ENCODE measurements around the gene LIPK. TPM values are rescaled to one million over a fixed set of nuclear protein-coding genes. Genes with fewer than 3 reads are reported as not detected.

LIPK gene
- total RNA-seq, 4 donors from 2014 or later: not detected

DNA sequence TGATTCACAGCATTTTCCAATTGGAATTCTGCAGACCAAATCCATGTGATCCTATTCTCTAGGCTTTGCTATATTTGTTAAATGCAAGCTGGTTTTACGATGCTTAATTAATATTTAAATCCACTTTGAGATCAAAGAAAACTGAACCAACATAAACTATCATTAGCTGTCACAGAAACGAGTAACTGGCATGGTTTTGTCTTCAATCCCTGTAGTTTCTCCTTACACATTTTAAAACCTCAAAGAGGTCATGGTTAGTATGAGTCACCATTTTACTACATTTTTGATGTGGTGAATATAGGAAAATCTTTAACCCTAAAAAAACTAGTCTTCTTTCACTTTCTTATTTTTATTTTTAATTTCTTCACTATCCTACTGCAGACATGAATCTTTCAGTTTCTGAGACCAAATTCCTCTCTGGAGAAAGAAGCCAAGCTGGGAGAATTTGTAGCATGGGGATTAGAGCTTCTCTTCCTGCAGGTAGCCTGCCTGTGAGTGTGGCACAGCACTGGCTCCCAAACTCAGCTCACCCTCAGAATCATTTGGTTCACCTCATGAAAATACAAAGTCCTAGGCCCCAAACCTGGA lies 87.8 kb downstream of the LIPK start:
- Histone ChIP-seq H3K9me3 (no peaks in the 10 kb centered on the region), H3K36me3 (no peaks in the 10 kb centered on the region), H3K4me3 (no peak overlapping the region), H3K27me3 (no peaks in the 10 kb centered on the region), H3K4me1 (no peaks in the 10 kb centered on the region), H3K27ac (no peak overlapping the region)
- TF ChIP-seq POLR2A (IDR thresholded peaks at IDR 0.05) (no peak), CTCF (IDR thresholded peaks at IDR 0.05 in 4 of 5, conservative IDR thresholded peaks at IDR 0.05 in 1 of 5) (no peak)
- in situ Hi-C loops (cut with MboI; ENCODE audit: low sequenced_read_pairs in 4 of 4) (no loop called here), intact Hi-C loops (cut with DNase I; ENCODE audit: low total_unique reads) (no loop called here)
- DNase-seq (no peak), ATAC-seq (no peak)

DNA sequence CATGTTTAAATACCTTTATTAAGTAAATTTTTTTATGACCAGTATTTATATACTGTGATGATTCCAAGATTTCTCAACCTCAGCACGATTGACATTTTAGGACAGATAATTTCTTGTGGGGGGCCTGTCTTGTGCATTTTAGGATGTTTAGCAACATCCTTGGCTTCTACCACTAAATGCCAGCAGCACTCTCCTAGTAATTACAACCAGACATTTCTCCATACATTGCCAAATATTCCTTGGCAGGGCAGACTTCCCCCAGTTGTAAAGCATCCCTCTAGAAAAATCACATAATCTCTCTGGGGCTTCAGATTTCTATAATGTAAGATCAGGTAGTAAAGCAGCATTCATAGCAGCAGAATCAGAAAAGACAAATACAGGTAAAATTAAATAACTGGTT lies 88.7 kb downstream of the LIPK start:
- ATAC-seq (no peak), DNase-seq (no peak)
- intact Hi-C loops (cut with DNase I; ENCODE audit: low total_unique reads): no loop called here
- in situ Hi-C loops (cut with MboI; ENCODE audit: low sequenced_read_pairs in 4 of 4): no loop called here
- Histone ChIP-seq H3K4me3 (no peak overlapping the region), H3K9me3 (no peaks in the 10 kb centered on the region), H3K27ac (no peak overlapping the region), H3K36me3 (no peaks in the 10 kb centered on the region), H3K4me1 (no peaks in the 10 kb centered on the region), H3K27me3 (no peaks in the 10 kb centered on the region)
- no peak for TF ChIP-seq CTCF (IDR thresholded peaks at IDR 0.05 in 4 of 5, conservative IDR thresholded peaks at IDR 0.05 in 1 of 5)
- TF ChIP-seq POLR2A (IDR thresholded peaks at IDR 0.05): no peak

- intact Hi-C loops (cut with DNase I; ENCODE audit: low total_unique reads) (no loop called here), in situ Hi-C loops (cut with MboI; ENCODE audit: low sequenced_read_pairs in 4 of 4) (loop anchor here in 1 of 4 donors (25.0 kb wide), 1 partner anchor 213 kb away; the partner anchor contains the start of genes LIPJ and RNLS)
- H3K27me3 ChIP-seq: no peaks in the 10 kb centered on the region
- ATAC-seq (no peak), DNase-seq (no peak)
- TF ChIP-seq CTCF (IDR thresholded peaks at IDR 0.05 in 4 of 5, conservative IDR thresholded peaks at IDR 0.05 in 1 of 5) (no peak), POLR2A (IDR thresholded peaks at IDR 0.05) (no peak)
- no peaks in the 10 kb centered on the region for H3K4me1 ChIP-seq
- no peak overlapping the region for H3K4me3 ChIP-seq
- H3K36me3 ChIP-seq: no peaks in the 10 kb centered on the region
- no peak overlapping the region for H3K27ac ChIP-seq
- H3K9me3 ChIP-seq: no peaks in the 10 kb centered on the region
Observed at GRCh38 chr10:88800152-88801125, 94.4 kb downstream of the LIPK start.

Other genes starting within 250 kb of the LIPK start
- gene RNLS, start 122.9 kb upstream of the LIPK start, total RNA-seq: 10 to 100 TPM in 2 of 4 donors, 1 to 10 TPM in 2; 8.1 to 17.5 (median 9.7) TPM
- under 1 TPM in 2 of 4 donors, not detected in 2; 0.09 to 0.15 TPM for gene LIPJ, start 119.5 kb upstream of the LIPK start, total RNA-seq
- under 1 TPM in 1 of 4 donors, not detected in 3; 0.36 TPM for gene LIPF, start 41.8 kb upstream of the LIPK start, total RNA-seq
- not detected for gene LIPN, start 53.8 kb downstream of the LIPK start, total RNA-seq
- gene LIPM, start 96.5 kb downstream of the LIPK start, total RNA-seq: not detected
- gene ANKRD22, start 145.6 kb downstream of the LIPK start, total RNA-seq: not detected
- gene STAMBPL1, start 174.0 kb downstream of the LIPK start, total RNA-seq: 1 to 10 TPM in 2 of 4 donors, under 1 TPM in 2; 0.72 to 1.4 (median 1.0) TPM
- gene ACTA2, start 246.5 kb downstream of the LIPK start, total RNA-seq: 100 to 1,000 TPM in 1 of 4 donors, 10 to 100 TPM in 3; 23.4 to 119 (median 74.2) TPM

Data from gastrocnemius medialis (tissue), 4 donors.